Measurements from ENCODE around the gene STK24. TPM values are rescaled to one million over a fixed set of nuclear protein-coding genes. Genes with fewer than 3 reads are reported as not detected.

The STK24 gene
- total RNA-seq, 2 experiments from 2014 or later, result 129 TPM

GRCh38 chr13:98490866-98491265 is 86.0 kb downstream of the STK24 start:
- Mint-ChIP-seq H3K27ac (no peak overlapping the region), H3K27me3 (no peaks in the 10 kb centered on the region), H3K36me3 (peaks cover 7% of the 10 kb centered on the region), H3K4me3 (no peak overlapping the region), H3K4me1 (peaks cover 63% of the 10 kb centered on the region), H3K9me3 (no peaks in the 10 kb centered on the region)
- DNase-seq, result no peak

- no peak for DNase-seq
- H3K9me3 Mint-ChIP-seq, result no peaks in the 10 kb centered on the region
- no peak overlapping the region for H3K27ac Mint-ChIP-seq
- peaks cover 10% of the 10 kb centered on the region for H3K36me3 Mint-ChIP-seq
- no peaks in the 10 kb centered on the region for H3K27me3 Mint-ChIP-seq
- no peak overlapping the region for H3K4me3 Mint-ChIP-seq
- peaks cover 66% of the 10 kb centered on the region for H3K4me1 Mint-ChIP-seq
These were observed 86.6 kb downstream of the STK24 start for GRCh38 chr13:98490195-98490836.

GRCh38 chr13:98489446-98490194 is 87.3 kb downstream of the STK24 start:
- Mint-ChIP-seq H3K4me3 (no peak overlapping the region), H3K36me3 (peaks cover 12% of the 10 kb centered on the region), H3K27me3 (no peaks in the 10 kb centered on the region), H3K4me1 (peaks cover 70% of the 10 kb centered on the region), H3K27ac (peak overlapping the region; percentile 1), H3K9me3 (no peaks in the 10 kb centered on the region)
- no peak for DNase-seq

- no peak for DNase-seq
- no peaks in the 10 kb centered on the region for H3K9me3 Mint-ChIP-seq
- no peak overlapping the region for H3K4me3 Mint-ChIP-seq
- H3K27ac Mint-ChIP-seq, result peak overlapping the region; percentile 22
- H3K4me1 Mint-ChIP-seq, result peaks cover 76% of the 10 kb centered on the region
- H3K27me3 Mint-ChIP-seq, result no peaks in the 10 kb centered on the region
- peaks cover 12% of the 10 kb centered on the region for H3K36me3 Mint-ChIP-seq
These were observed 88.2 kb downstream of the STK24 start for GRCh38 chr13:98488736-98489135.

GRCh38 chr13:98487522-98487921 is 89.4 kb downstream of the STK24 start:
- DNase-seq, result no peak
- no peak overlapping the region for H3K4me3 Mint-ChIP-seq
- H3K36me3 Mint-ChIP-seq, result peaks cover 10% of the 10 kb centered on the region
- peaks cover 81% of the 10 kb centered on the region for H3K4me1 Mint-ChIP-seq
- no peaks in the 10 kb centered on the region for H3K27me3 Mint-ChIP-seq
- no peak overlapping the region for H3K27ac Mint-ChIP-seq
- no peaks in the 10 kb centered on the region for H3K9me3 Mint-ChIP-seq

GRCh38 chr13:98487016-98487415 is 89.9 kb downstream of the STK24 start:
- H3K9me3 Mint-ChIP-seq, result no peaks in the 10 kb centered on the region
- no peaks in the 10 kb centered on the region for H3K27me3 Mint-ChIP-seq
- peaks cover 79% of the 10 kb centered on the region for H3K4me1 Mint-ChIP-seq
- DNase-seq, result no peak
- peaks cover 10% of the 10 kb centered on the region for H3K36me3 Mint-ChIP-seq
- no peak overlapping the region for H3K4me3 Mint-ChIP-seq
- no peak overlapping the region for H3K27ac Mint-ChIP-seq

GRCh38 chr13:98486412-98486811 is 90.5 kb downstream of the STK24 start:
- Mint-ChIP-seq H3K27ac (no peak overlapping the region), H3K4me1 (peaks cover 79% of the 10 kb centered on the region)

GRCh38 chr13:98485561-98485960 is 91.3 kb downstream of the STK24 start:
- H3K27ac Mint-ChIP-seq, result peak overlapping the region; percentile 72
- no peak for DNase-seq
- H3K4me1 Mint-ChIP-seq, result peaks cover 81% of the 10 kb centered on the region
- H3K4me3 Mint-ChIP-seq, result no peak overlapping the region
- no peaks in the 10 kb centered on the region for H3K27me3 Mint-ChIP-seq
- H3K36me3 Mint-ChIP-seq, result peaks cover 17% of the 10 kb centered on the region
- H3K9me3 Mint-ChIP-seq, result no peaks in the 10 kb centered on the region

More at GRCh38 chr13:98486412-98486811, 90.5 kb downstream of the STK24 start:
- DNase-seq, result no peak
- no peak overlapping the region for H3K4me3 Mint-ChIP-seq
- H3K27me3 Mint-ChIP-seq, result no peaks in the 10 kb centered on the region
- peaks cover 12% of the 10 kb centered on the region for H3K36me3 Mint-ChIP-seq
- no peaks in the 10 kb centered on the region for H3K9me3 Mint-ChIP-seq

- no peaks in the 10 kb centered on the region for H3K27me3 Mint-ChIP-seq
- DNase-seq, result peak; percentile 54
- H3K4me3 Mint-ChIP-seq, result no peak overlapping the region
- peaks cover 79% of the 10 kb centered on the region for H3K4me1 Mint-ChIP-seq
- peaks cover 17% of the 10 kb centered on the region for H3K36me3 Mint-ChIP-seq
- H3K27ac Mint-ChIP-seq, result peak overlapping the region; percentile 72
- no peaks in the 10 kb centered on the region for H3K9me3 Mint-ChIP-seq
These were observed 92.4 kb downstream of the STK24 start for GRCh38 chr13:98484289-98485219.

GRCh38 chr13:98483601-98484288 is 93.2 kb downstream of the STK24 start:
- peaks cover 21% of the 10 kb centered on the region for H3K36me3 Mint-ChIP-seq
- DNase-seq, result no peak
- no peaks in the 10 kb centered on the region for H3K27me3 Mint-ChIP-seq
- no peaks in the 10 kb centered on the region for H3K9me3 Mint-ChIP-seq
- H3K27ac Mint-ChIP-seq, result peak overlapping the region; percentile 64
- no peak overlapping the region for H3K4me3 Mint-ChIP-seq
- peaks cover 79% of the 10 kb centered on the region for H3K4me1 Mint-ChIP-seq

- H3K9me3 Mint-ChIP-seq, result no peaks in the 10 kb centered on the region
- H3K36me3 Mint-ChIP-seq, result peaks cover 27% of the 10 kb centered on the region
- no peaks in the 10 kb centered on the region for H3K27me3 Mint-ChIP-seq
- no peak overlapping the region for H3K4me3 Mint-ChIP-seq
- H3K4me1 Mint-ChIP-seq, result peaks cover 79% of the 10 kb centered on the region
- peak overlapping the region; percentile 51 for H3K27ac Mint-ChIP-seq
- DNase-seq, result peak; percentile 26
These were observed 94.1 kb downstream of the STK24 start for GRCh38 chr13:98482476-98483444.

- H3K36me3 Mint-ChIP-seq, result peaks cover 35% of the 10 kb centered on the region
- peak; percentile 51 for DNase-seq
- no peak overlapping the region for H3K4me3 Mint-ChIP-seq
- no peaks in the 10 kb centered on the region for H3K9me3 Mint-ChIP-seq
- H3K27me3 Mint-ChIP-seq, result no peaks in the 10 kb centered on the region
- peaks cover 84% of the 10 kb centered on the region for H3K4me1 Mint-ChIP-seq
- peak overlapping the region; percentile 88 for H3K27ac Mint-ChIP-seq
These were observed 95.7 kb downstream of the STK24 start for GRCh38 chr13:98480915-98481877.

GRCh38 chr13:98479496-98480003 is 97.4 kb downstream of the STK24 start:
- H3K4me1 Mint-ChIP-seq, result peaks cover 73% of the 10 kb centered on the region
- H3K36me3 Mint-ChIP-seq, result peaks cover 33% of the 10 kb centered on the region
- no peak overlapping the region for H3K4me3 Mint-ChIP-seq
- DNase-seq, result no peak
- H3K27ac Mint-ChIP-seq, result peak overlapping the region; percentile 14
- no peaks in the 10 kb centered on the region for H3K27me3 Mint-ChIP-seq
- no peaks in the 10 kb centered on the region for H3K9me3 Mint-ChIP-seq
